Coronary artery (tissue), 2 donors: ENCODE data around the gene JAG2.
A peak's percentile ranks its signal among the peaks of the same experiment; 100 is the strongest.

Experiments
- DNase-seq: peaks from one replicate; pipeline ENCODE4 v3.0.0-alpha.2; 2017; ENCODE audit warnings: low spot score
- H3K27ac ChIP-seq, 2 donors: fragments of 200-600 bp; sonication (generic); one replicate each; pipeline ENCODE4 v1.5.1; 2016 to 2019
- H3K4me3 ChIP-seq: fragments of 200-600 bp; sonication (generic); 2 replicates; pipeline ENCODE4 v1.5.1; 2016; ENCODE audit warnings: mild to moderate bottlenecking, moderate library complexity
- TF ChIP-seq, protein P1 (sequence below): fragments of 200-600 bp; sonication (generic); IDR thresholded peaks from one replicate; pipeline ENCODE4 v1.5.1; 2019; ENCODE audit warnings: antibody characterized with exemption

JAG2 gene

DNA sequence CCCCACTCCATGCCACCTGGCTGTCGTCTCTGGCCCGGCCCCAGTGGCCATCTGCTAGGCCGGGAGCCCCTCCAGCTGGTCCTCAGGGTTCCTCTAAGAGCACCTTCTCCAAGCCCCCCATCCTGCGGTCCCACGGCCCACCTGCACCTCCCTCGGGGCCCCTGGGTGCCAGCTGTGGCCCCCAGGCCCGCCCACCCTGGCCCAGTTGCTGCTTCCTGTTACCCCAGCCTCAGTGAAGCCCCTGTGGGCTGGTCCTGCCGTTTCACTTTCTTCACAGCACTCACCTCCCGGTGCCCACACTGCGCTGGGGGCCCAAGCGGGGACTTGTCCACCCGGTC lies 40.1 kb upstream of the JAG2 start:
- DNase-seq: no peak
- TF ChIP-seq, protein P1, sequence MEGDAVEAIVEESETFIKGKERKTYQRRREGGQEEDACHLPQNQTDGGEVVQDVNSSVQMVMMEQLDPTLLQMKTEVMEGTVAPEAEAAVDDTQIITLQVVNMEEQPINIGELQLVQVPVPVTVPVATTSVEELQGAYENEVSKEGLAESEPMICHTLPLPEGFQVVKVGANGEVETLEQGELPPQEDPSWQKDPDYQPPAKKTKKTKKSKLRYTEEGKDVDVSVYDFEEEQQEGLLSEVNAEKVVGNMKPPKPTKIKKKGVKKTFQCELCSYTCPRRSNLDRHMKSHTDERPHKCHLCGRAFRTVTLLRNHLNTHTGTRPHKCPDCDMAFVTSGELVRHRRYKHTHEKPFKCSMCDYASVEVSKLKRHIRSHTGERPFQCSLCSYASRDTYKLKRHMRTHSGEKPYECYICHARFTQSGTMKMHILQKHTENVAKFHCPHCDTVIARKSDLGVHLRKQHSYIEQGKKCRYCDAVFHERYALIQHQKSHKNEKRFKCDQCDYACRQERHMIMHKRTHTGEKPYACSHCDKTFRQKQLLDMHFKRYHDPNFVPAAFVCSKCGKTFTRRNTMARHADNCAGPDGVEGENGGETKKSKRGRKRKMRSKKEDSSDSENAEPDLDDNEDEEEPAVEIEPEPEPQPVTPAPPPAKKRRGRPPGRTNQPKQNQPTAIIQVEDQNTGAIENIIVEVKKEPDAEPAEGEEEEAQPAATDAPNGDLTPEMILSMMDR: no peak
- no peak overlapping the region for H3K4me3 ChIP-seq

DNA sequence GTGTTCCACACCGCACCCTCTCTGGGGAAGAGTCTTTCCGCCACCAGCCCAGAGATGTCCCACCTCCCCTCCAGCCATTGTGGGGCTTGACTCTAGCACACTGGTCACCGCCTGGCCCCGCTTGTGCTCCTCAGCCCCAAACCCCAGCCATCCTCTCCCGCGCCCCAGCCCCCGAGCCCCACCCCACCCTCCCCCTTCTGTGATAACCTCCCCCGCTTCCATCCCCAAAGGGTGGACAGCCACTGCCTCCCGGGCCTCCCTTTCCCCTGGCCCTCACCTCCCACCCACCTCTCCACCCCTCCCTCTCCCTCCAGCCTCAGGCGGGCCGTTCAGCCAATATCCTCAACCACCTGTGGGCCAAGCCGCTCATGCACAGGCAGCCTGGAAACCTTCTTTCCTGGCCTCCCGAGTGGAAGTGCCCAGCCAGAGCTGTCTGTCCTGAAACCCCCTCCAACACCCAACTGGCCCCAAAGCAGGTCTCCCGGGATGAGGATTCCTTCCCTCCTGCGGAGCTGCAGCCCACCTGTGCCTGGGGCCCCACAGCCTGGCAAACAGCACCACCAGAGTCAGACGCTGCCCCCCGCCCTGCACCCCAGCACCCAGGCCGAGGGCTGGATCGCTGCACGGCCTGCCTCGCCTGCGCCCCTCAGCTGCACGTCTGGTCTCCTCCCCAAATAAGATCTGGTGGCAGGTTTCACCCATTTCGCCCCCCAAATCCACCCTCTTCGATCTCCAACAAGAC lies 39.6 kb upstream of the JAG2 start:
- H3K4me3 ChIP-seq: no peak overlapping the region
- no peak overlapping the region for H3K27ac ChIP-seq
- TF ChIP-seq, protein P1: no peak
- no peak for DNase-seq

More for the DNA sequence above, 40.1 kb upstream of the JAG2 start:
- no peak overlapping the region for H3K27ac ChIP-seq

DNA sequence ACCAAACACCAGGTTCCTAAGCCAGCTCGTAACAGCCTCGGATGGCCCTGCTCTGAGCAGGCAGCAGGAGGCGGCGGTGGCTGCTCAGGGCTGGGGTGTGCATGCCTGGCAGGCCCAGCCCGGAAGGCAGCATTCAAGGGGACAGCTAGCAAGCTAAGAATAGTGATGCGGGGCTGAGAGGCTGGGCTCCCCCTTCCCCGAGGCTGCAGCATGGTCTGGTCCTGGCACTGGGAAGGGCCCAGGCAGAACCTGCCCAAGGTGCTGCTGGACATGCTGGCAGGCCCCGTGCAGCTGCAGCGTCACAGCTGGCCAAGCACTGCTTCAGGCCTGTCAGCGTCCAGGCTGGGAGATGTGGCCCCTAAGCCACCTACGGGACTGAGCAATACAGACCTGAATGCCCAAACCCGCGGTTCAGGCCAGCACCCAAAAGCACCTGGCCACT lies 38.9 kb upstream of the JAG2 start:
- no peak overlapping the region for H3K4me3 ChIP-seq
- DNase-seq: no peak
- no peak overlapping the region for H3K27ac ChIP-seq
- TF ChIP-seq, protein P1: no peak

DNA sequence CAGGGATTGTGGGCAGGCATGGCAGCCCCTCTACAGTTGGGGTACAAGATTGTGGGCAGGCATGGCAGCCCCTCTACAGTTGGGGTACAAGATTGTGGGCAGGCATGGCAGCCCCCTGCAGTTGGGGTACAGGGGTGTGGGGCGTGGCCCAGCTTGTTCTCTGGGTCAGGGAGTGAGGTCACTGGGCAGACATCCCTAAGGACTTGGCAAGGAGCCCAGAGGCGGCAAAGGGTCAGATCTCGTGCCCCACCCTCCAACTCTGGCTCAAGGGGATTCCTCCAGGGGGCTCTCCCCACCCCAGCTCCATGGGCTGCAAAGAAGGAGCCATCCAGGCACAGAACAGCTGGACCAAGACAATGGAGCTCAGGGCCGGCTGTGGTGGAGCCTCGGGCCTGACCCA lies 38.3 kb upstream of the JAG2 start:
- DNase-seq: no peak
- H3K27ac ChIP-seq: no peak overlapping the region
- H3K4me3 ChIP-seq: no peak overlapping the region
- TF ChIP-seq, protein P1: no peak

DNA sequence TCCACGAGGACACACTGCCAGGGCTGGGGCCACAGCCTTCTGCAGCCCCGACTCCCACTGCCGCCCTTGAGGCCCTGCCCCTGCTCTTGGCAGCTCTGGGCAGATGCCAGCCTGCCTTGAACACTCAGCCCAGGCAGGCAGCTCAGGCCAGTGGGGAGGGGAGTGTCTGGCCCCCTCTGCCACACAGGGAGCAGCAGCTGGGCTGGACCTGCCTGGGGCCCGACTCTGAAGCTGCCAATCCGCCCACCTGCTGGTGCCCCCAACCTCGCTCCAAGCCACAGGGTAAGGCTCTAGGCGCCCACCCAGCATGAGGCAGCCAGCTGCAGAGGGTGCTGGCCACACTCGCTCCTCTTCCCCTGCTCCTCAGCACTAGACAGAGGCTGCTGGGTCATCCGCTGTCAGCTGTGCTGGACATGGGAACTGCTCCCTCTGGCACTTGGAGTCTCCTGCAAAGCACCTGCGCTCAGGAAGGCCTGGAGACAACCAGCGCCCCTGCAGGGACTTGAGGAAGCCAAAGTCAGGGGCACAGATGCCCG lies 37.2 kb upstream of the JAG2 start:
- TF ChIP-seq, protein P1: no peak
- DNase-seq: no peak
- Histone ChIP-seq H3K27ac (no peak overlapping the region), H3K4me3 (no peak overlapping the region)

DNA sequence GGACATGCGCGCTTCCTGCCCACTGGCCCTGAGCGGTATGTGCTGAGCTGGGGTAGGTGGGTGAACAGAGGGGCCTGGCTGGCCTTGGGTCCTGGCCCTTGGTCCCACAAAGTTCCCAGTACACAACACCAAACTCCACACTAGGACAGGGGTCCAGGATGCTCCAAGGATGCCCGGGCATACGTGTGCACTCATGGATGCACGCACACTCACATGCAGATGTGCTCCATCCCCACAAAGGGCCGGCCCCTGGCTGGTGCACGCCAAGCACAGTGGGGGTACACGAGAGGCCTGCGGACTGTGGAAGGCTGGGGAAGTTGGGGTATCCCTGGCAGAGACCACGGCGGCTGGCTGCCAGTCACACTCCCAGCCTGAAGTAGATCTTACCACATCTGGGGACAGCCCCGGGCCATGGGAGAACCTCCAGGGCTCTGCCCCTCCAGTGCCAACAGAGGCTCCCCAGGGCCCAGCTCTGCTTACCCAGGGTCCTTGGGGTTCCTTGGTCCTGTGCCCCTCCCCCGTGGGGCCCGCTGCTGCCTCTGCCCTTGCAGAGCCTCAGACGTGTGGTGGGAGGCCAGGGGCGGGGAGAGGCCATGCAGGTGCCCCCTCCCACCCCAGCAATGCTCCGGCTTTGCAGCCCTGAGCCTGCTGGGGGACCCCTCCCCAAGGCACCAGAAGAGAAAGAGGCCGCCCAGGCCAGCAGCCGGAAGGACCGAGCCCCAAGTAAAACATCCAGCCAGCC lies 36.5 kb upstream of the JAG2 start:
- Histone ChIP-seq H3K4me3 (no peak overlapping the region), H3K27ac (peak overlapping the region in 1 of 2 donors; percentile 10)
- no peak for DNase-seq
- TF ChIP-seq, protein P1: no peak
